Measurements from ENCODE around the gene NANOS3. TPM values are rescaled to one million over a fixed set of nuclear protein-coding genes. Genes with fewer than 3 reads are reported as not detected.
A peak's percentile ranks its signal among the peaks of the same experiment; 100 is the strongest.

Gene NANOS3
- total and polyA plus RNA-seq, 10 of the 15 experiments (the other 5 are each of a cell fraction or from before 2014, with no cell fraction given): 0.31 to 1.7 (median 0.81) TPM

DNA sequence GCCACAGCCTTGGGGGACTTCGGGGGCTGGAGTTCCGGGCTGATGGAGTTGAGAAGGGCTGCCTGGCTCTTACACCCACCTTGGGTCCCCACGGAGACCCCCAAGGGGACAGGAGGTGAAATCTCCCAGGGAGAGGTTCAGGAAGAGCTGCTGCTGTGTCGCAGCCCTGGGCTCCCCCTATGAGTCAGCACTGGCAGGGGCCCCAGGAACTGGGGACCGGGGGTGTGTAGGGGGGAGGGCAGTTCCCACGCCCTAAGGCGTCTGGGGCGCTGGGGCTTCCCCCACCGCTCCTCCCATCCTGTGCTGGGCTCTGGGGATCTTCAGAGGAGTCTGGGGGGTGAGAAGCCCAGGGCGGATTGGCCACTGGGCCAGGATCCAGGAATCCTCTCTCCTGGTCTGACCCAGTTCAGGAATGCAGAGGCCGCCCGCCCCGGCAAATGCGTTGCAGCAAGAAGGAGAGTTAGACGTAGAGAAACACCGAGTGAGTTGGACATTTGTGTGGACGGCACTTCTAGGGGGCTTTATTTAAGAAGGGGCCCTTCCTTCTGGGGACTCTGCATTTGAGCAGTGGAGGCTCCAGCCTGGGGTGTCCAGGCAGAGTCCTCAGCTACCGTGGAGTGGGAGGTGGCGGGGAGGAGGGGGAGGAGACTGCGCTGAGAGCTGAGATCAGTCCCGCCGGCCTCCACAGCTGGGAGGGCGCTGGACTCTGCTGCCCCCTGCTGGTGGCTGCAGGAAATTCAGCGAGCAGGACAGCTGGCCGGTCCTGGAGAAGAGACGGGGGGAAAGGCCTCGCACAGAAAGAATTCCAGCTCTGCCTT is 15.0 kb upstream of the NANOS3 start (continued):
- TF ChIP-seq ZNF274 (IDR thresholded peaks at IDR 0.05; ENCODE audit: insufficient read depth, insufficient read length) (no peak), NFXL1 (IDR thresholded peaks at IDR 0.05; ENCODE audit: borderline replicate concordance) (no peak), EGR1 (IDR thresholded peaks at IDR 0.05; ENCODE audit: borderline replicate concordance in 1 of 2, low read depth in 2 of 2, low read length in 2 of 2) (peak in 1 of 2 experiments; percentile 97; a peak in 2 of 3 replicates), NFYB (IDR thresholded peaks at IDR 0.05; ENCODE audit: insufficient read depth, low read depth, low read length) (no peak), MEF2B (IDR thresholded peaks at IDR 0.05; ENCODE audit: partially characterized antibody, poor library complexity, severe bottlenecking) (peak; percentile 99), ETV6 (conservative IDR thresholded peaks at IDR 0.05 in 1 of 2, IDR thresholded peaks at IDR 0.05 in 1 of 2; ENCODE audit: borderline replicate concordance in 1 of 2, low read depth in 1 of 2) (peak in 1 of 2 experiments; percentile 68; a peak in 1 of 4 replicates), BACH1 (IDR thresholded peaks at IDR 0.05; ENCODE audit: borderline replicate concordance) (peak; percentile 90), POLR2AphosphoS2 (IDR thresholded peaks at IDR 0.05; ENCODE audit: low read depth, low read length) (0 out of 2 replicates have a peak, but pooled peaks have one; percentile 61), CBX3 (IDR thresholded peaks at IDR 0.05; ENCODE audit: borderline replicate concordance, low read depth) (no peak), EZH2 (IDR thresholded peaks at IDR 0.05; ENCODE audit: borderline replicate concordance, control insufficient read depth, low read depth, low read length) (no peak), STAT1 (conservative IDR thresholded peaks at IDR 0.05) (peak; percentile 44; the same call in 1 of the 2 replicates), IRF5 (IDR thresholded peaks at IDR 0.05; ENCODE audit: borderline replicate concordance) (no peak), MYB (IDR thresholded peaks at IDR 0.05; ENCODE audit: borderline replicate concordance, low read depth, low read length) (0 out of 2 replicates have a peak, but pooled peaks have one; percentile 25), SKIL (IDR thresholded peaks at IDR 0.05; ENCODE audit: low read depth, poor library complexity, severe bottlenecking) (peak; percentile 84), CREB1 (IDR thresholded peaks at IDR 0.05; ENCODE audit: low read depth) (peak; percentile 64), BCL11A (IDR thresholded peaks at IDR 0.05; ENCODE audit: low read depth, low read length) (peak; percentile 69), ZNF217 (IDR thresholded peaks at IDR 0.05) (no peak), TAF1 (IDR thresholded peaks at IDR 0.05; ENCODE audit: borderline replicate concordance, low read depth, low read length) (no peak; the same call in 1 of the 2 replicates), STAT3 (IDR thresholded peaks at IDR 0.05; ENCODE audit: low read depth, low read length) (no peak)
- TF ChIP-seq, protein P1, sequence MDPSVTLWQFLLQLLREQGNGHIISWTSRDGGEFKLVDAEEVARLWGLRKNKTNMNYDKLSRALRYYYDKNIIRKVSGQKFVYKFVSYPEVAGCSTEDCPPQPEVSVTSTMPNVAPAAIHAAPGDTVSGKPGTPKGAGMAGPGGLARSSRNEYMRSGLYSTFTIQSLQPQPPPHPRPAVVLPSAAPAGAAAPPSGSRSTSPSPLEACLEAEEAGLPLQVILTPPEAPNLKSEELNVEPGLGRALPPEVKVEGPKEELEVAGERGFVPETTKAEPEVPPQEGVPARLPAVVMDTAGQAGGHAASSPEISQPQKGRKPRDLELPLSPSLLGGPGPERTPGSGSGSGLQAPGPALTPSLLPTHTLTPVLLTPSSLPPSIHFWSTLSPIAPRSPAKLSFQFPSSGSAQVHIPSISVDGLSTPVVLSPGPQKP (IDR thresholded peaks at IDR 0.05; ENCODE audit: low read depth, low read length): 0 out of 2 replicates have a peak, but pooled peaks have one; percentile 24
- TF ChIP-seq, protein P2, sequence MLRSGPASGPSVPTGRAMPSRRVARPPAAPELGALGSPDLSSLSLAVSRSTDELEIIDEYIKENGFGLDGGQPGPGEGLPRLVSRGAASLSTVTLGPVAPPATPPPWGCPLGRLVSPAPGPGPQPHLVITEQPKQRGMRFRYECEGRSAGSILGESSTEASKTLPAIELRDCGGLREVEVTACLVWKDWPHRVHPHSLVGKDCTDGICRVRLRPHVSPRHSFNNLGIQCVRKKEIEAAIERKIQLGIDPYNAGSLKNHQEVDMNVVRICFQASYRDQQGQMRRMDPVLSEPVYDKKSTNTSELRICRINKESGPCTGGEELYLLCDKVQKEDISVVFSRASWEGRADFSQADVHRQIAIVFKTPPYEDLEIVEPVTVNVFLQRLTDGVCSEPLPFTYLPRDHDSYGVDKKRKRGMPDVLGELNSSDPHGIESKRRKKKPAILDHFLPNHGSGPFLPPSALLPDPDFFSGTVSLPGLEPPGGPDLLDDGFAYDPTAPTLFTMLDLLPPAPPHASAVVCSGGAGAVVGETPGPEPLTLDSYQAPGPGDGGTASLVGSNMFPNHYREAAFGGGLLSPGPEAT (IDR thresholded peaks at IDR 0.05; ENCODE audit: low read depth): peak; percentile 93
